HG03039 (cell line): ENCODE data around the gene MYOT.

Source experiments
- ATAC-seq: cut with Tn5 transposase; IDR thresholded peaks from one replicate; pipeline ENCODE4 v1.9.1; 2021; ENCODE audit warnings: mild to moderate bottlenecking, moderate library complexity; ENCODE audit not compliant: unreplicated experiment

Gene MYOT

DNA sequence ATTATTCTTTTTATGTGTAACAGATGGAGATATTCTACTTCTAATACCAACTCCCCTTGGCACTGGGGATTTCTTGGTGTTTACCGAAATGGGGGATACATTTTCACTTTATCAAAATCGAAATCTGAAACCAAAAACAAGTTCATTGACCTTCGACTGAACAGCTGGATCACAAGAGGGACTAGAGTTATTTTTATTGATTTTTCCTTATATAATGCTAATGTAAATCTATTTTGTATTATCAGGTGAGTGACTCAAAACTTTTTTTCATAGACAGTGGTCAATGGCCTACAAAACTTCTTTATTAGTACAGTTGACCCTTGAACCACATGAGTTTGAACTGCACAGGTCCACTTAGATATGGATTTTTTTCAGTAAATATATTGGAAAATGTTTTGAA, 31.8 kb downstream of the MYOT start:
- ATAC-seq, result no peak

GRCh38 chr5:137901011-137901817, 33.6 kb downstream of the MYOT start:
- ATAC-seq, result no peak

DNA sequence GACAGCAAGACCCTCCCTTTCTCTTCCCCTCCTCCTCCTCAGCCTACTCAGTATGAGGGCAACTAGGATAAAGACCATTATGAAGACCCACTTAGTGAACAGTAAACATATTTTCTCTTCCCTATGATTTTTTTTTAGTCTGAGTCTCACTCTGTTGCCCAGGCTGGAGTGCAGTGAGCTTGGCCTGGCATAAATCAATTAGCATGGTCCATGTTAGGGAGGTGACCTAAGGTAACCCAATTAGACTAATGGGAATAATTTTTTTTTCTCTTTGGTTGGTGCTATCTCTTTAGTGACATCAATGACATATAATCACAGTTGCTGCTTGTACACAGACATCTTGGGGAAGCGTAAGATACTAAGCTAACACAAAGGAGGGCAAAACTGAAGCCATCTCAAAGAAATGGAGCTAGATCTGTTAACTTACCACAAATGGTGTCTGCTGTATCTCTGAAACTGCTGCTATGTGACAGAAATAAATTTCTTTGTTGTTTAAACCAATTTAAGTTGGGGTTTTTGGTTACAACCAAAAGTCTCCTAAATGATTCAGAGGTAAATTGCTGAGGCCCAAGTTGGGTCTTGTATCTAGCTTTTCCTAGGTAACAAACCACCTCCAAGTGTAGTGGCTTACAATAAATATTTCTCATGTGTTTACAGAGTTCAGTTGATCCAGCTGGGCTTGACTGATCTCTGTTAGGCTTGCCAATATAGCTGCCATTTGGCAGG, 34.9 kb downstream of the MYOT start:
- no peak for ATAC-seq

DNA sequence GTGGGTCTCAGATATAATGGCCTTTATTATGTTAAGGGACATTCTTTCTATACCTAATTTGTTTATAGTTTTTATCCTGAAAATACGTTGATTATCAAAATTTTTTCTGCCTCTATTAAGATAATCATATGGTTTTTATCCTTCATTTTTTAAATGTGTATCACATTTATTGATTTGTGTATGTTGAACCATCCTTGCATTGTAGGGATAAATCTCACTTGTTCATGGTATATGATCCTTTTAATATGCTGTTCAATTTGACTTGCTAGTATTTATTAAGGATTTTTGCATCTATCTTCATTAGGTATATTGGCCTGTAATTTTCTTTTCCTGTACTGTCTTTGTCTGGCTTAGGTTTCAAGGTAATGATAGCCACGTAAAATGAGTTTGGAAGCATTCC, 47.1 kb downstream of the MYOT start:
- ATAC-seq, result no peak

DNA sequence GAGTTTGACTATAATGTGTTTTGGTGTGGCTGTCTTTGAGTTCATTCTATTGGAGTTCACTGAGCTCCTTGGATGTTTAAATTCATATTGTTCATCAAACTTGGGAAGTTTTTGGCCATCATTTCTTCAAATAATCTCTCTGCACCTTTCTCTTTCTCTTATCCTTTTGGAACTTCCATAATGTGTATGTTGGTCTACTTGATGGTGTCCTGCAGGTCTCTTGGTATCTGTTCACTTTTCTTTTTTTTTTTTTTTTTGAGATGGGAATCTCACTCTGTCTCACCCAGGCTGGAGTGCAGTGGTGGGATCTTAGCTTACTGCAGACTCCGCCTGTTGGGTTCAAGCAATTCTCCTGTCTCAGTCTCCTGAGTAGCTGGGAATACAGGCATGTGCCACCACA, 49.3 kb downstream of the MYOT start:
- no peak for ATAC-seq

GRCh38 chr5:137921931-137922330, 54.3 kb downstream of the MYOT start:
- ATAC-seq, result no peak

GRCh38 chr5:137923856-137924255, 56.2 kb downstream of the MYOT start:
- no peak for ATAC-seq

- no peak for ATAC-seq
Observed at GRCh38 chr5:137932800-137933199, 65.1 kb downstream of the MYOT start.

GRCh38 chr5:137933491-137933911, 65.8 kb downstream of the MYOT start:
- no peak for ATAC-seq

DNA sequence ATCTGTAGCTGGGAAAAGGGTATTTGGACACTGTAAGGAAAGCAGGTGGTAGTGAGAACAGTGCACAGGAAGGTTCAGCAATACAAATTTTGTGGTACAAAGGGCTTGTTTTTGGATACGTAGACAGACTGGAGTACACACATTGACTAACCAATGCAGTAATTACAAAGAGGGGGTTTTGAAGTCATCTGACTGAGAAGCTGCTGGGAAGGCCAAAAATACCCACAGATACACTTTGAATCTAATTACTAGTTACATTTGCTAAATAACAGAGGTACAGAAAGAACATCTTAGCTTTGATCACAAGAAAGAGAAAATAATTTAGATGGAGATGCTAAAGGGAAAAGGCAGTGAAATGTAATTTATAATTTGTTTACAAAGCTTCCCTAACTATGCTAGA, 67.5 kb downstream of the MYOT start:
- ATAC-seq, result peak; percentile 45

DNA sequence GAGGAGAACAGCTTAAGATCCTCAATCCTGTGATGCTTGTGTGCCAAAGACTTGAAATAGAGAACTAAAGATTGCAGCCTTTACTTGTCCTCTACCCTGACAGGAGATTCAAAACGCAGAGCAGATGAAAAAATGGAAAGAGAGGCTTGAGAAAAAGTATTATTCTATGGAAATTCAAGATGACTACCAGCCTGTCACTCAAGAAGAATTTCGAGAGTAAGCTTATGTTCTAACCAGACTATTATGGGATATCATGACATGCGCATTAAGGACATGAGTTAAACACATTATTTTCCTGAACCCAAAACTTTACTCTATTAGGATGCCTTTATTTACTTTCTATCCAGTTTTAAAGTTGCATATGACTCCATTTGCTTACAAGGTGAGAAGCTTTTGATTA, 68.0 kb downstream of the MYOT start:
- ATAC-seq, result no peak
